GM19023 (cell line): ENCODE data around the gene KDM6B.
"Not testable (repeated sequence)": the region's sequence is repeated elsewhere in the genome, so short reads cannot be mapped to it uniquely, and the experiment has no call there.

Experiments used
- ATAC-seq: cut with Tn5 transposase; IDR thresholded peaks from one replicate; pipeline ENCODE4 v1.9.1; 2021; ENCODE audit warnings: mild to moderate bottlenecking, moderate library complexity; ENCODE audit not compliant: unreplicated experiment

KDM6B gene

DNA sequence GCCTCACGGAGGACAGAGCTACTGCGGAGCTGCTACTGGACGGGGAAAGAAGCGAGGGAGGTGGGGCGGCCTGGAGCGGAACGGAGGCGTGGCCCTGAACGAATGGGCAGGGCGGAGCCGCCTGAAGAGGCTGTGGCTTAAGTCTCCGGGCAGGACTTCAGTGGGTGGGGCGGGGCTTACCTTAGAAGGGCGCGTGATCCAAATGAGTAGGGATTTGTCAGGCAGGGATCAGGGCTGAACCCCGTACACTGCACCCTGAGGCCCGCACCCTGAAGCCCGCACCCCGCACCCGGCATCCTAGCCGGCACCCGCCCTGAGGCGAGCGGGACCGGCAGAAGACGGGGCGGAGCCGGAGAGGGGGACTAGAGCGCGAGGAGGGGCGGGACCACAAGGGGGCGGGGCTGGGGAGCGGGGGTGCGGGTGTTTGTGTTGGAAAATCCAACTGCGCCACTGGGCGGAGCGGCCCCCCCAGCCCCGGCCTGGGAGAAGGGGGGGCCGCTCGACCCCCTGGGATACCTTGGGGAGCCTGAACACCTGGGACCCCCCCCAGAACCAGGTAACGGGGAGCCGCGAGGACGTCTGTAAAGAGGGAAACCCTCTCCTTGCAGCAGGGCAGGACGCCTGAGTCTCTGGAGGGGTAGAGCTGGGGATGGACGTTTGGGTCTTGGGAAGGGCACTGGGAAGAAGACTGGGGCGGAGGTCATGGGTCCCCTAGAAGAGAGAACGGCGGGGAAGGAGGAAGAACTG is at the start of gene KDM6B:
TSS of gene KDM6B (plus strand) at position 423 of the 747 bp plus-strand sequence. CDS start 11,338 bp downstream, outside the sequence.
- peak; percentile 51 for ATAC-seq

DNA sequence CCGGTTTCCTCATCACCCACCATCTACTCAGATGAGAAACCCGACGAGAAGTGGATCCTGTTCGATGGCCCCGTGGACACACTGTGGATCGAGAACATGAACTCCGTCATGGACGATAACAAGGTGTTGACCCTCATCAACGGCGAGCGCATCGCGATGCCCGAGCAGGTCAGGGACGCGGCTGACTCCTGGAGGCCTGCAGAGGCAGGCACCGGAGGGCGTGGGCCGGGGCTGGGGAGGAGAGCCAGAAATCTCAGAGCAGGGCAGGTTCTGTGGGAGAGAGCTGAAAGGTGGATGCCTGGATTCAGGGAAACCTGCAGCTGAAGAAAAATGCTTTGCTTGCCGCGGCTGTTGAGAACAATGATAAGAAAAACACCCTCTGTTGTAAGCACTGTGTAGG is 47.2 kb upstream of the KDM6B start:
- no peak for ATAC-seq

DNA sequence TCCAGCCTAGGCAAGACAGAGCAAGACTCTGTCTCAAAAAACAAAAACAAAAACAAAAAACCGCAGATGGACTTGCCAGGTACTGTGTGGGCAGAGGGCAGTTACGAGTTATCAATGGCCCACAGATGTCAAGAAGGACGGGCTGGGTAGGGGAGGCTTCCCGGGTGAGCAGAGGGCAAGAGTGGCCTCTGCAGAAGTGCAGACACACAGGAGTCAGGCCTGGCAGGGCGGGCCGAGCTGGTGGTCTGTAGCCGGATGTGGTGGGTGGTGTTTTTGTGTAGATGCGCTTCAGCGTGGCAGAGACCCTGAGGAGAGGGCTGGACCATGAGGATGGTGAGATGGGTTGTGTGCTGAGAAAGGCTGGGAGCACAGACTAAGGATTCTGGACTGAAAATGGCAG is 44.9 kb upstream of the KDM6B start:
- no peak for ATAC-seq

GRCh38 chr17:7790150-7790549 is 43.9 kb upstream of the KDM6B start:
- ATAC-seq, result no peak

GRCh38 chr17:7792611-7793010 is 41.4 kb upstream of the KDM6B start:
- no peak for ATAC-seq

GRCh38 chr17:7794075-7794663 is 39.8 kb upstream of the KDM6B start:
- ATAC-seq, result no peak

DNA sequence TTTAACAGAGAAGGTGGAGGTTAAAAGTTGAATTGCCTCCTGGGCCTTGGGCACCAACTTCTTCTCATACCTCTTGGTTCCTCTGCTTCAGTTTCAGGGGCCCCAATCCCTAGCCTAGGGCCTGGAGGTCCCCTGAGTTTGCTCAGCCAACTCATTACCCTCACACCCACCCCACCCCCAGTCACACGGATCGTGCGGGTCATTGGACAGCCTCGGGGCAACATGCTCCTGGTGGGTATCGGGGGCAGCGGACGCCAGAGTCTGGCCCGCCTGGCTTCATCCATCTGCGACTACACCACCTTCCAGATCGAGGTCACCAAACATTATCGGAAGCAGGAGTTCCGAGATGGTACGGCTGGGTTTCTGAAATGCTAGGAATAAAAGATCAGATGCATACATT is 36.0 kb upstream of the KDM6B start:
- ATAC-seq, result no peak

- no peak for ATAC-seq
These were observed 35.2 kb upstream of the KDM6B start for GRCh38 chr17:7798839-7799238.

- no peak for ATAC-seq
These were observed 30.0 kb upstream of the KDM6B start for GRCh38 chr17:7803981-7804380.

GRCh38 chr17:7806587-7806986 is 27.4 kb upstream of the KDM6B start:
- ATAC-seq, result no peak

GRCh38 chr17:7807206-7807605 is 26.8 kb upstream of the KDM6B start:
- ATAC-seq, result no peak

GRCh38 chr17:7809086-7809790 is 24.8 kb upstream of the KDM6B start:
- ATAC-seq, result no peak

GRCh38 chr17:7809791-7810343 is 24.1 kb upstream of the KDM6B start:
- not testable (repeated sequence) for ATAC-seq

GRCh38 chr17:7811251-7811650 is 22.8 kb upstream of the KDM6B start:
- ATAC-seq, result no peak

DNA sequence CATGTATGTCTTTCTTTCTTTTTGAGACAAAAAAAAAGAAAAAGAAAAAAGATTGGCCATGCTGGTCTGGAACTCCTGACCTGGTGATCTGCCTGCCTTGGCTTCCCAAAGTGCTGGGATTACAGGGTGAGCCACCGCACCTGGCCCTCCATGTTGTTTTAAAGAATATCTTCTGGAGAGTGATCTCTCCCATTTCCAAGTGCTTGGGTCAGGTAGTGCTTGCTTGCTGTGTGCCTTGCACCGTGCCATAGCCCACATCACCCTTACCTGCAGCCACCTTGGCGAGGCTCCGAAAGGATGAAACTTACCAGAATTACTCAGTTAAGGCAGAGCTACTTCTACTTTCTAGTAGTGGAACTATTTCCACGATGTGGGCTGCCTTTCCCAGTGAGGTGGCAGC is 19.0 kb upstream of the KDM6B start:
- ATAC-seq, result no peak

DNA sequence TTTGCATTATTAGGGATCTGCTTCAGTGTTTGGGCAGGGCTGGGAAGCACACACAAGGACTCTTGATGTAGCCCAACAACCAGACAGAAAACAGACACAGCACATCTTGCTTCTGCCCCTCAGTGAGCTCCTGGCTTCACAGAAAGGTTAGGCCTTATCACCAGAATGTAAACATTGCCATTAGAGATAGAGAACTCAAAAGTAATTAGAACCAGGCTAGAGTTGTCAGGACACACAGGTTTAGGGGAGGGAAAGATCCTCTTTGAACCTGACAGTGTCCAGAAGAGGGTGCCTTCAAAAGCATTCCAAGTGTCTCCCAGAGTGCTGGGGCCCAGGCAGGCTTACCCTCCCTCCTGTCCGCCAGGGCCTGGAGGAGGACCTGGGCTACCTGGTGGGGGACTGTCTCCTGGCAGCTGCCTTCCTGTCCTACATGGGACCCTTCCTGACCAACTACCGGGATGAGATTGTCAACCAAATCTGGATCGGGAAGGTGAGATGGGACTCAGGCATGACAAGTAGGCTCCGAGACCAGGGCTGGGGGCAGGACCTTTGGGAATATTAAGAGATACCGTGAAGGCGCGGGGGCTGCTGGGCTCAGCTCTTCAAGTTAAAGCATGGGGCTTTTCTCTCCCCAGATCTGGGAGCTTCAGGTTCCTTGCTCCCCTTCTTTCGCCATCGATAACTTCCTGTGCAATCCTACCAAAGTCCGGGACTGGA is 16.9 kb upstream of the KDM6B start:
- ATAC-seq, result no peak

- no peak for ATAC-seq
These were observed 16.4 kb upstream of the KDM6B start for GRCh38 chr17:7817643-7817964.

GRCh38 chr17:7818026-7818425 is 16.0 kb upstream of the KDM6B start:
- no peak for ATAC-seq

- ATAC-seq, result no peak
These were observed 15.0 kb upstream of the KDM6B start for GRCh38 chr17:7818746-7819645.

DNA sequence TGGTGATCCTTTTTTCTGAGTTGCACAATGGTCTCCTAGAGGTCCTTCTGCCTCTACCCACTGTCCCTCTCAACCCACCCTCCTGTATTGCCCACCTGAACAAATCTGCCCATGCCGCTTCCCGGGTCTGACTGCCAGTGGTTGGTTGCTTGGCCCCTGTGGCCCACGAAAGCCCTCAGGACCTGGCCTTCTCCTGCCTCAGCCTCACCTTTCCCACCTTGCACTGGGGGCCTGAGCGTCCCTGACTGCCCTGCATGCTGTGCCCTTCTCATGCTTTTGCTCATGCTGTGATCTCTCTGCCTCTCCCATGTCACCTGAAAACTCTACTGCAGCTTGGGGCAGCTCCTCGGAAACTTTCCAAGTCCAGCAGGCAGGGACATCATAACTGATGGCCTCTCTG is 13.8 kb upstream of the KDM6B start:
- ATAC-seq, result no peak
